ENCODE results near the gene FBXO38. TPM values are rescaled to one million over a fixed set of nuclear protein-coding genes. Genes with fewer than 3 reads are reported as not detected.

FBXO38 gene
- total and polyA plus RNA-seq, 9 of the 15 experiments (the other 6 are each of a cell fraction or from before 2014, with no cell fraction given): 7.4 to 39.4 (median 29.3) TPM

GRCh38 chr5:148383564-148384379 is at the start of gene FBXO38 (continued):
- TF ChIP-seq ZFP91 (CRISPR knock-in tag; IDR thresholded peaks at IDR 0.05) (no peak), HOMEZ (CRISPR knock-in tag; IDR thresholded peaks at IDR 0.05) (no peak), JUND (IDR thresholded peaks at IDR 0.05; ENCODE audit: borderline replicate concordance, low read depth, low read length) (peak; percentile 89), JUND (tag; IDR thresholded peaks at IDR 0.05; ENCODE audit: borderline replicate concordance, low read depth, low read length) (peak; percentile 92; the same call in 2 of the 3 replicates), RBM39 (optimal IDR thresholded peaks at IDR 0.05; ENCODE audit: low read depth, low read length) (no peak), MAFK (IDR thresholded peaks at IDR 0.05; ENCODE audit: low read length) (no peak), ILK (tag; IDR thresholded peaks at IDR 0.05; ENCODE audit: borderline replicate concordance, low read depth) (no peak), NCOA4 (IDR thresholded peaks at IDR 0.05; ENCODE audit: partially characterized antibody) (no peak), NCOA1 (IDR thresholded peaks at IDR 0.05; ENCODE audit: low read depth) (peak; percentile 67; the same call in 1 of the 2 replicates), GABPA (tag; conservative IDR thresholded peaks at IDR 0.05; ENCODE audit: low read depth) (peak; percentile 97), HDAC6 (IDR thresholded peaks at IDR 0.05; ENCODE audit: low read depth, low read length) (no peak), SREBF1 (IDR thresholded peaks at IDR 0.05; ENCODE audit: borderline replicate concordance, low read depth, low read length) (no peak), NCOA2 (IDR thresholded peaks at IDR 0.05; ENCODE audit: partially characterized antibody in 2 of 2) (no peak), ELK3 (CRISPR knock-in tag; IDR thresholded peaks at IDR 0.05) (no peak), NUFIP1 (IDR thresholded peaks at IDR 0.05; ENCODE audit: partially characterized antibody) (no peak), ZNF696 (CRISPR knock-in tag; conservative IDR thresholded peaks at IDR 0.05) (no peak), MAFG (tag; conservative IDR thresholded peaks at IDR 0.05) (peak; percentile 19; the same call in 1 of the 2 replicates), ZNF511 (CRISPR knock-in tag; IDR thresholded peaks at IDR 0.05) (0 out of 2 replicates have a peak, but pooled peaks have one; percentile 43), ILF3 (IDR thresholded peaks at IDR 0.05; ENCODE audit: borderline replicate concordance) (no peak)

Measured in K562 (cell line).